H1 (cell line): ENCODE results near the gene FGFR2.

Experiments used
- CEBPB ChIP-seq: IDR thresholded peaks from 2 replicates; pipeline ENCODE4 v1.6.1; 2012; ENCODE audit warnings: low read depth, low read length
- CHD1 ChIP-seq: IDR thresholded peaks from 2 replicates; pipeline ENCODE4 v1.6.1; 2012; ENCODE audit warnings: low read depth, low read length, improper control_type of control experiment
- EP300 ChIP-seq, 2 experiments: IDR thresholded peaks; 1 replicate in 1 of 2; 2 replicates in 1 of 2; pipeline ENCODE4 v1.6.1; 2011 to 2012; ENCODE audit warnings: low read depth in 2 of 2, low read length in 2 of 2, mild to moderate bottlenecking in 2 of 2, borderline replicate concordance in 1 of 2, inconsistent platforms in 1 of 2, moderate library complexity in 1 of 2
- EZH2 ChIP-seq: fragments of 200-600 bp; sonication (generic); IDR thresholded peaks from 2 replicates; pipeline ENCODE4 v1.7.1; 2012; ENCODE audit warnings: low read depth, mild to moderate bottlenecking, moderate library complexity, low read length, inconsistent platforms; ENCODE audit not compliant: severe bottlenecking
- FOSL1 ChIP-seq: IDR thresholded peaks from 2 replicates; pipeline ENCODE4 v1.6.1; 2011; ENCODE audit warnings: mild to moderate bottlenecking, low read depth, low read length, moderate library complexity; ENCODE audit not compliant: insufficient read depth
- HDAC2 ChIP-seq, 2 experiments: fragments of 300-600 bp in 1 of 2; sonication (generic) in 1 of 2; IDR thresholded peaks; 2 replicates each; pipeline ENCODE4 v1.6.1; 2011 to 2012; ENCODE audit warnings: low read depth in 2 of 2, low read length in 2 of 2, mild to moderate bottlenecking in 2 of 2, moderate library complexity in 2 of 2, borderline replicate concordance in 1 of 2, inconsistent platforms in 1 of 2
- RAD21 ChIP-seq, 2 experiments: IDR thresholded peaks in 1 of 2; conservative IDR thresholded peaks in 1 of 2; 2 replicates each; pipeline ENCODE4 v1.6.1; 2011; ENCODE audit warnings: low read depth in 2 of 2, low read length in 2 of 2, improper control_type of control experiment in 1 of 2, inconsistent platforms in 1 of 2, mild to moderate bottlenecking in 1 of 2, moderate library complexity in 1 of 2
- RBBP5 ChIP-seq: IDR thresholded peaks from 2 replicates; pipeline ENCODE4 v1.7.1; 2012; ENCODE audit warnings: low read depth, mild to moderate bottlenecking, inconsistent platforms, low read length, moderate library complexity, borderline replicate concordance
- SIRT6 ChIP-seq: IDR thresholded peaks from one replicate; pipeline ENCODE4 v1.7.1; 2012; ENCODE audit warnings: low read length, inconsistent platforms
- TF ChIP-seq, protein P1 (sequence below): IDR thresholded peaks from 2 replicates; pipeline ENCODE4 v1.6.1; 2011; ENCODE audit warnings: low read depth, mild to moderate bottlenecking, low read length; ENCODE audit not compliant: insufficient read depth
- TF ChIP-seq, protein P2 (sequence below), 3 experiments: IDR thresholded peaks; 1 replicate in 2 of 3; 2 replicates in 1 of 3; pipeline versions ENCODE4 v1.5.1 to v1.6.1; 2011; ENCODE audit warnings: low read length in 3 of 3, mild to moderate bottlenecking in 3 of 3, inconsistent platforms in 2 of 3, low read depth in 1 of 3, moderate library complexity in 1 of 3; ENCODE audit not compliant: insufficient read depth in 1 of 3; ENCODE audit errors: control extremely low read depth in 1 of 3
- TF ChIP-seq, protein P3 (sequence below): IDR thresholded peaks from 2 replicates; pipeline ENCODE4 v1.6.1; 2012; ENCODE audit warnings: inconsistent platforms

DNA sequence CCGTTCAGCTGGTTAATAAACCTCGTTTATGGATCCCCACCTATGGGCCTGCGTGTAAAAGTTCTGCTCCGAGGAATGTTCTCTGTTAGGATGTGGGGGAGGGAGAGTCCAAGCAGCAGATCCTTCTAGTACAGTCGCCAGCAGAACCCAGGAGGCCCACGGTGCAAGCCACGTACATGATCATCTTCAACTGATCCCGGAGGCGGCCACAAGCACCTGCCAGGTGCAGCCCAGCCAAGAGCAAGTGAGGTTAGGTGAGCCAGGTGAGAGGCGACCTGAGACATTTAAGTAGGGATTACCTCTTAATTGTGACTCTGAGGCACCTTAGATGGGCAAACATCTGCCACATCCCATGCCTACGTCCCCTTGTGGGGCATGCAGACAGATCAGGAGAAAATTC lies 18.0 kb upstream of the FGFR2 start:
- TF ChIP-seq, protein P1, sequence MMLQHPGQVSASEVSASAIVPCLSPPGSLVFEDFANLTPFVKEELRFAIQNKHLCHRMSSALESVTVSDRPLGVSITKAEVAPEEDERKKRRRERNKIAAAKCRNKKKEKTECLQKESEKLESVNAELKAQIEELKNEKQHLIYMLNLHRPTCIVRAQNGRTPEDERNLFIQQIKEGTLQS: no peak
- TF ChIP-seq, protein P2, sequence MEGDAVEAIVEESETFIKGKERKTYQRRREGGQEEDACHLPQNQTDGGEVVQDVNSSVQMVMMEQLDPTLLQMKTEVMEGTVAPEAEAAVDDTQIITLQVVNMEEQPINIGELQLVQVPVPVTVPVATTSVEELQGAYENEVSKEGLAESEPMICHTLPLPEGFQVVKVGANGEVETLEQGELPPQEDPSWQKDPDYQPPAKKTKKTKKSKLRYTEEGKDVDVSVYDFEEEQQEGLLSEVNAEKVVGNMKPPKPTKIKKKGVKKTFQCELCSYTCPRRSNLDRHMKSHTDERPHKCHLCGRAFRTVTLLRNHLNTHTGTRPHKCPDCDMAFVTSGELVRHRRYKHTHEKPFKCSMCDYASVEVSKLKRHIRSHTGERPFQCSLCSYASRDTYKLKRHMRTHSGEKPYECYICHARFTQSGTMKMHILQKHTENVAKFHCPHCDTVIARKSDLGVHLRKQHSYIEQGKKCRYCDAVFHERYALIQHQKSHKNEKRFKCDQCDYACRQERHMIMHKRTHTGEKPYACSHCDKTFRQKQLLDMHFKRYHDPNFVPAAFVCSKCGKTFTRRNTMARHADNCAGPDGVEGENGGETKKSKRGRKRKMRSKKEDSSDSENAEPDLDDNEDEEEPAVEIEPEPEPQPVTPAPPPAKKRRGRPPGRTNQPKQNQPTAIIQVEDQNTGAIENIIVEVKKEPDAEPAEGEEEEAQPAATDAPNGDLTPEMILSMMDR (IDR thresholded peaks at IDR 0.05; ENCODE audit: control extremely low read depth in 1 of 3, insufficient read depth in 1 of 3, low read depth in 1 of 3, low read length in 3 of 3): no peak
- TF ChIP-seq RBBP5 (no peak), EP300 (IDR thresholded peaks at IDR 0.05; ENCODE audit: borderline replicate concordance in 1 of 2, low read depth in 2 of 2, low read length in 2 of 2) (no peak), EZH2 (no peak), CHD1 (no peak), CEBPB (no peak), FOSL1 (no peak), HDAC2 (IDR thresholded peaks at IDR 0.05; ENCODE audit: borderline replicate concordance in 1 of 2, low read depth in 2 of 2, low read length in 2 of 2) (no peak), RAD21 (IDR thresholded peaks at IDR 0.05 in 1 of 2, conservative IDR thresholded peaks at IDR 0.05 in 1 of 2; ENCODE audit: low read depth in 2 of 2, low read length in 2 of 2) (no peak), SIRT6 (no peak)
- TF ChIP-seq, protein P3, sequence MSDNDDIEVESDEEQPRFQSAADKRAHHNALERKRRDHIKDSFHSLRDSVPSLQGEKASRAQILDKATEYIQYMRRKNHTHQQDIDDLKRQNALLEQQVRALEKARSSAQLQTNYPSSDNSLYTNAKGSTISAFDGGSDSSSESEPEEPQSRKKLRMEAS: no peak
